Epithelial cell of prostate (primary cell): ENCODE data around the gene ZWILCH.
"Not testable (repeated sequence)": the region's sequence is repeated elsewhere in the genome, so short reads cannot be mapped to it uniquely, and the experiment has no call there.

Experiments
- DNase-seq: peaks from one replicate; pipeline ENCODE4 v3.0.0-alpha.2; 2011; ENCODE audit warnings: low read depth, low spot score
- H3K27ac ChIP-seq: fragments of 450-650 bp; 2 replicates; pipeline ENCODE4 v1.5.1; 2017; ENCODE audit warnings: mild to moderate bottlenecking

ZWILCH gene

GRCh38 chr15:66504563-66505429 is at the start of gene ZWILCH, which contains the start of gene RPL4:
TSS of gene ZWILCH (plus strand) at chr15:66505326. CDS start at chr15:66505339, 13 bp downstream.
TSS of gene RPL4 (minus strand) at chr15:66504855. CDS start at chr15:66504790, 65 bp downstream.
- H3K27ac ChIP-seq = peak within 1 kb of the TSS; percentile 96
- no peak for DNase-seq

DNA sequence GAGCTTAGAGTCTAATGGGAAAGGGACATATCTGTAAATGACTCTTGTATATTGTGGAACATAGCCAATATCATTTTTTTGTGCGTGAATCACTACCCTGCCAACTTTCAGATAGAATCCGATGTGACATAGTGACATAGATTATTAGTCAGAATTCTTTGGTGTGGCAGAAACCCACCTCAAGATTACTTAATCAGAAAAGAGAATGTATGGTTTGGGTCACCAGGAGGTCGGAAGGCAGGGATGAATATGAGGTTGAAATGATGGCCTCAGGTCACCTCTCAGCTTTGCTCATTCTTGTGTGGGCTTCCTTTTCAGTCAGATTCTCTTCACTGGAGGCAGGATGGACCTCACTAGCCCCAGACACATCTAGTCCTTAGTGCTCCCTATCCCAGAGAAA is 48.9 kb upstream of the ZWILCH start:
- H3K27ac ChIP-seq = peak overlapping the region; percentile 7
- DNase-seq = no peak

- DNase-seq = peak; percentile 54
- peak overlapping the region; percentile 94 for H3K27ac ChIP-seq
Measured at GRCh38 chr15:66459818-66460615, 45.1 kb upstream of the ZWILCH start.

DNA sequence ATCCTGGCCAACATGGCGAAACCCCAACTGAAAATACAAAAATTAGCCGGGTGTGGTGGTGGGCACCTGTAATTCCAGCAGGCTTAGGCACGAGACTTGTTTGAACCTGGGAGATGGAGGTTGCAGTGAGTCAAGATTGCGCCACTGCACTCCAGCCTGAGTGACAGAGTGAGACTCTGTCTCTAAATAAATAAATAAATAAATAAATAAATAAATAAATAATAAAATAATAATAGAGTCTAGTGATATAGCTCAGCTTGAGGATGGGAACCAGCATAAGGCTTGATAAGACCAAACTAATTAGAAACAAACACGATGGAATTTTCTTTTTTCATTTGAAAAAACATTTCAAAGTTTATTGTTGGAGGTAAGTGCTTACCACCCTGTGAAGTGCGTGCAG is 43.8 kb upstream of the ZWILCH start:
- DNase-seq = not testable (repeated sequence)

GRCh38 chr15:66461917-66462316 is 43.2 kb upstream of the ZWILCH start:
- H3K27ac ChIP-seq = peak overlapping the region; percentile 94
- no peak for DNase-seq

More for the DNA sequence above, 43.8 kb upstream of the ZWILCH start:
- H3K27ac ChIP-seq = peak overlapping the region; percentile 94

DNA sequence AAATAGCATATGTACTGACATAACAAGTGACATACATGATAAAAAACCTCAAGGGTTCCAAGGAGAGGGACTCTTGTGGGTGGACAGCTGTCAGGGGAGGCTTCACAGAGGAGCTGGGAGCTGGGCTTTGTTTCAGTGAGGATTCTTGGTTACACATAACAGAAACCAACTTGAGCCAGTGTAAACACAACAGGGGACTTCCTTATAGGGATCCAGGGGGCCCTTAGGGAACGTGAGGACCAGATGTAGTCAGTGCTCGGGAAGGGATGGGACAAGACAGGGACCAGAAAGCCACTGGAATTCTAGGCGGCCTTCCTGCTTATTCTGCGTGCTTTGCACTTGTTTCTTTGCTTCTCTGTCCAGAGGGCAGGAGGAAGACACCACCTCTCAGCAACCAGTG is 42.5 kb upstream of the ZWILCH start:
- no peak for DNase-seq
- H3K27ac ChIP-seq = peak overlapping the region; percentile 94

- not testable (repeated sequence) for DNase-seq, H3K27ac ChIP-seq
Measured at GRCh38 chr15:66465294-66465693, 39.8 kb upstream of the ZWILCH start.

- not testable (repeated sequence) for DNase-seq, H3K27ac ChIP-seq
Measured at GRCh38 chr15:66467162-66468040, 37.7 kb upstream of the ZWILCH start.

DNA sequence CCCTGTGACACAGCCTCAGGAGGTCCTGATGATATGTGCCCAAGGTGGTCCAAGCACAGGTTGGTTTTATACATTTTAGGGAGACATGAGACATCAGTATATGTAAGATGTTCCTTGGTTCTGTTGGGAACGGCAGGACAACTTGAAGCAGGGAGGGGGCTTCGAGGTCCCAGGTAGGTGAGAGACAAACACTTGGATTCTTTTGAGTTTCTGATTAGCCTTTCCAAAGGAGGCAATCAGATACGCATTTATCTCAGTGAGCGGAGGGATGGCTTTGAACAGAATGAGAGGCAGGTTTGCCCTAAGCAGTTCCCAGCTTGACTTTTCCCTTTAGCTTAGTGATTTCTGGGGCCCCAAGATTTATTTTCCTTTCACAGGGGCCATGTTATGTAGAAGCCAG is 34.3 kb upstream of the ZWILCH start:
- not testable (repeated sequence) for H3K27ac ChIP-seq

GRCh38 chr15:66472176-66472999 is 32.7 kb upstream of the ZWILCH start:
- DNase-seq = no peak
- H3K27ac ChIP-seq = no peak overlapping the region

More for the DNA sequence above, 34.3 kb upstream of the ZWILCH start:
- not testable (repeated sequence) for DNase-seq

- H3K27ac ChIP-seq = no peak overlapping the region
- no peak for DNase-seq
Measured at GRCh38 chr15:66474135-66474534, 31.0 kb upstream of the ZWILCH start.

DNA sequence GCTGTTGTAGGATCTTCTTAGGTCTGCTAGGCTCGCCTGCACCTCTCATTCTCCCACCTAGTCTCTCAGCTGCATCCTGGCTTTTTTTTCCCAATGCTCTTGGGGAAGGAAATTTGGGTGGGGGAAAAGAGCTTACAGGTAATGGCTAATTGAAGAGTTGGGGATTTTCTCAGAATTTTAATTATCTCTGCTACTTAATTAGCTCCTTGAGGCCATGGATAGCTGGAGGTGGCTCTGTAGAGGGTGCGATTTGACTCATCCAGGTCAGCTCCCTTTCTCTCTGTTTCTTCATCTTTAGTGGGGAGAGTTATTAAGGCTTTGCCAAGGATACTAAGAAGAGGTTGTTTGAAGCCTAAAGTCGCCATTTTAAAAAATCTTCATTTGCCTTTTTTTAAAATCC is 30.2 kb upstream of the ZWILCH start:
- no peak for DNase-seq
- H3K27ac ChIP-seq = no peak overlapping the region

DNA sequence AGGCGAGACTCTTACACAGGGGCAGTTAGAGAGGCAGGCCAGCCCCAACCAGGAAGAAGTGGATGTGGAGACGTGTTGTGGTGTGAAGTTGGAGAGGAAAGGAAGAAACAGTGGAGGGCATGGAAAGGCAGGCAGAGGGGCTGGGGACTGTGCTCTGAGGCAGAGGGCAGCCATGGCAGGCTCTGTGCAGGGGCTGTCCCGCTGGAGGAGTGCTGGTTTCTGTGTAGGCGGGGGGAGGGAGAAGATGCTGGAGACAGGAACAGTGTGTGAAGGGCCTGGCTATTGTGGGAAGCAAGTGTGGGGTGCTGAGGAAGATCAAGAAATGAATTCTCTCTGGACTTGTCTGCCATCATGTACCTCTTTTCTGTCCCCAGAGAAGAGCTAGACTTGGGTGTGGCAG is 28.6 kb upstream of the ZWILCH start:
- no peak for DNase-seq
- H3K27ac ChIP-seq = no peak overlapping the region

DNA sequence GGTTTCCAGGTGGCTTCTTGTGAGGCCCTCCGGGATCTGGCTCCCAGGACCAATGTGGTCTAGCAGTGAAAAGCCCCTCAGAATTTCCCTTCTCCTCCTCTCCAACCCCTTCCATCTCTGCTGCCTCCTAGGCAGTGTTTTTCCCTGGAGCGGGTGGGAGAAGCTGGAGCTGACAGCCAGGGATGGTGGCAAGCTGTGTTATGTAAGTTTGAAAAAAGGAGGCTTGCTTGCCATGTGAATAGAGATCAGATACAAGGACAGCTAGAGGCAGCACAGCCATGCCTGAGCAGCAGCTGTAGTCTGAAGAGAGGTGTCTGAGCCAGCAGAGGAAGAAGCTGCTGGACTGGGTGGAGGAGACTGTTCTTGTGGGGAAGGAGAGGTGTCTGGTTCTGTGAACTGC is 28.1 kb upstream of the ZWILCH start:
- H3K27ac ChIP-seq = no peak overlapping the region
- DNase-seq = no peak

DNA sequence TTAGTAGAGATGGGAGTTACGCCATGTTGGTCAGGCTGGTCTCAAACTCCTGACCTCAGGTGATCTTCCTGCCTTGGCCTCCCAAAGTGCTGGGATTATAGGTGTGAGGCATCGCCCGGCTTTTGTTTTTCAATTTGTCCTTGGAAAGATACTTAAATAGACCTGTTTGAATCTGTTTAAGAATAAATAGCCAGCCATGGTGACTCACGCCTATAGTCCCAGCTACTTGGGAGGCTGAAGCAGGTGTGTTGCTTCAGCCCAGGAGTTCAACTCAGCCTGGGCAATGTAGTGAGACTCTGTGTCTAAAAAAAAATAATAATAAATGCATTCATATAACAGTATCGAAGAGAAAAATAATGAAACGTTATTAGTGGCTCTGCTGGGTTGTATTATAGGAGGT is 24.9 kb upstream of the ZWILCH start:
- H3K27ac ChIP-seq = peak overlapping the region; percentile 44
- DNase-seq = no peak

DNA sequence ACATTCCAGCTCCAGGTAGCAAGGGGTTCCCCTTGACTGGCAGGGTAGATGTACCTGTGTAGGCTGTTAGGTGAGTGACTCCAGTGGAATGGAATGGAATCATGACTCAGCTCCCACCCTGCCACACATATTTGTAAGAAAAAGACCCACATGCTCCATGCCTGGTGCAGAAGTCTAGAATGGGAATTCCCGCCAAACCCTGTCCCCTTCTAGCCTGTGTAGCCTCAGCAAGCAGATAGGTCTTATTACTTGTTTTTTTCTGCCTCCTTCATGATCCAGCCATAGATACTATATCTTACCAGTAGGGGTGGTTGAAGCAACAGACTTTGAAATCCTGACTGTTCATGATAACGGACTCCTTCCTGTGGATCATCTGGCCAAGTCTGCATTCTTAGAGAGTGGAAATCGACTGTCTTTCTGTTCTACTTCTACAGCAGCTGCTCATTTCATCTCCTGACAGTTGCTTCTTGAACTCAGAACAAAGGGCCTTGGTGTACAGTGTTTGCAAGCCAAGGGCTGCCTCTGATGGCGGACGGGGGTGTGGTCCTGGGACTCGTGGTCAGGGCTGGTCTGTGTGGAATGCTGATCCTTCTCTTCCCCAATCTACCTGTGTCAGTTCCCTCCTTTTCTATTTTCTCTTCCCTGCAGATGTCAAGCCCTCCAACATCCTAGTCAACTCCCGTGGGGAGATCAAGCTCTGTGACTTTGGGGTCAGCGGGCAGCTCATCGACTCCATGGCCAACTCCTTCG is 23.8 kb upstream of the ZWILCH start:
- peak overlapping the region; percentile 44 for H3K27ac ChIP-seq
- DNase-seq = no peak

- DNase-seq = no peak
- peak overlapping the region; percentile 33 for H3K27ac ChIP-seq
Measured at GRCh38 chr15:66482539-66482938, 22.6 kb upstream of the ZWILCH start.

GRCh38 chr15:66483131-66483566 is 22.0 kb upstream of the ZWILCH start:
- no peak for DNase-seq
- H3K27ac ChIP-seq = peak overlapping the region; percentile 33
